PC-3 (cell line): ENCODE results near the gene MIEF1. TPM values are rescaled to one million over a fixed set of nuclear protein-coding genes. Genes with fewer than 3 reads are reported as not detected.

ENCODE experiments used
- ATAC-seq: fragments of 200-7000 bp; cut with Tn5 transposase; 2 replicates; pipeline ENCODE4 v1.9.1; 2020; ENCODE audit warnings: mild to moderate bottlenecking, moderate library complexity
- BruUV-seq: library from RNA; stranded (reverse); fragments of 400-500 nt; replicated peaks from 2 replicates; lab custom pipeline; 2021; lab: Mats Ljungman, UMichigan
- CTCF ChIA-PET: fragments of 300-600 bp; sonication (Branson Sonifier 250); formaldehyde crosslinking; loops from one replicate; lab custom pipeline; 2022; ENCODE audit warnings: antibody characterized with exemption; lab: Charles Lee
- POLR2A ChIA-PET: fragments of 300-600 bp; sonication (Branson Sonifier 250); formaldehyde crosslinking; loops from one replicate; lab custom pipeline; 2022; ENCODE audit warnings: antibody characterized with exemption; ENCODE audit not compliant: unreplicated experiment; lab: Charles Lee
- DNase-seq: peaks from one replicate; pipeline ENCODE4 v3.0.0-alpha.2; 2015
- H2AFZ ChIP-seq: fragments of 300-600 bp; sonication (generic); 2 replicates; pipeline ENCODE4 v1.6.0; 2016; ENCODE audit warnings: antibody characterized with exemption, low read length
- H3F3A ChIP-seq: fragments of 300-600 bp; sonication (generic); one replicate; pipeline ENCODE4 v1.6.0; 2017; ENCODE audit warnings: antibody characterized with exemption, low read length, control low read depth, mild to moderate bottlenecking; ENCODE audit not compliant: unreplicated experiment
- H3K27ac ChIP-seq: fragments of 300-600 bp; sonication (generic); 2 replicates; pipeline ENCODE4 v1.5.1; 2016; ENCODE audit warnings: mild to moderate bottlenecking, low read length
- H3K27me3 ChIP-seq: fragments of 300-600 bp; sonication (generic); 2 replicates; pipeline ENCODE4 v1.6.1; 2016; ENCODE audit warnings: low read length, mixed read lengths
- H3K36me3 ChIP-seq: fragments of 300-600 bp; sonication (generic); 2 replicates; pipeline ENCODE4 v1.6.1; 2016; ENCODE audit warnings: low read depth, mixed run types, low read length, mixed read lengths
- H3K4me1 ChIP-seq: fragments of 300-600 bp; sonication (generic); 2 replicates; pipeline ENCODE4 v1.5.1; 2016; ENCODE audit warnings: low read length; ENCODE audit not compliant: insufficient read depth
- H3K4me2 ChIP-seq: fragments of 300-600 bp; sonication (generic); 2 replicates; pipeline ENCODE4 v1.6.0; 2016; ENCODE audit warnings: low read length
- H3K4me3 ChIP-seq: fragments of 300-600 bp; sonication (generic); 2 replicates; pipeline ENCODE4 v1.5.1; 2016; ENCODE audit warnings: mild to moderate bottlenecking, low read length, mixed read lengths
- H3K79me2 ChIP-seq: fragments of 300-600 bp; sonication (generic); 2 replicates; pipeline ENCODE4 v1.6.1; 2017; ENCODE audit warnings: low read length, mixed read lengths
- H3K9ac ChIP-seq: fragments of 300-600 bp; sonication (generic); 2 replicates; pipeline ENCODE4 v1.6.0; 2016; ENCODE audit warnings: mild to moderate bottlenecking, low read length
- H3K9me2 ChIP-seq: fragments of 300-600 bp; sonication (generic); replicated peaks from 2 replicates; pipeline ENCODE4 v1.6.1; 2016; ENCODE audit warnings: mixed run types, low read length, mixed read lengths
- H3K9me3 ChIP-seq: fragments of 300-600 bp; sonication (generic); 2 replicates; pipeline ENCODE4 v1.6.1; 2016; ENCODE audit warnings: low read length, mixed read lengths
- H4K20me1 ChIP-seq: fragments of 300-600 bp; sonication (generic); 2 replicates; pipeline ENCODE4 v1.6.1; 2016; ENCODE audit warnings: low read length, mixed read lengths
- EZH2 ChIP-seq: fragments of 300-600 bp; sonication (generic); IDR thresholded peaks from one replicate; pipeline ENCODE4 v1.6.1; 2017; ENCODE audit warnings: antibody characterized with exemption, mild to moderate bottlenecking, low read length; ENCODE audit not compliant: unreplicated experiment
- EZH2phosphoT487 ChIP-seq: fragments of 300-600 bp; sonication (generic); IDR thresholded peaks from 2 replicates; pipeline ENCODE4 v1.6.1; 2018; ENCODE audit warnings: mild to moderate bottlenecking, antibody characterized with exemption, low read length, borderline replicate concordance
- intact Hi-C: fragments of 100-400 bp; cut with micrococcal nuclease; formaldehyde crosslinking; loops from 2 replicates; pipeline ENCODE4 v1.9.0; 2023
- total RNA-seq: library from RNA; depleted of rRNA; stranded (reverse); fragments of >200 nt; gene quantifications from 2 replicates; pipeline ENCODE4 v1.2.3, GENCODE V29; 2014
- TF ChIP-seq, protein P1 (sequence below): fragments of 300-600 bp; sonication (generic); conservative IDR thresholded peaks from 2 replicates; pipeline ENCODE4 v1.5.1; 2017; ENCODE audit warnings: antibody characterized with exemption, low read depth, mild to moderate bottlenecking, low read length

The MIEF1 gene
- total RNA-seq, 1 experiment from 2014 or later, result 23.2 TPM

DNA sequence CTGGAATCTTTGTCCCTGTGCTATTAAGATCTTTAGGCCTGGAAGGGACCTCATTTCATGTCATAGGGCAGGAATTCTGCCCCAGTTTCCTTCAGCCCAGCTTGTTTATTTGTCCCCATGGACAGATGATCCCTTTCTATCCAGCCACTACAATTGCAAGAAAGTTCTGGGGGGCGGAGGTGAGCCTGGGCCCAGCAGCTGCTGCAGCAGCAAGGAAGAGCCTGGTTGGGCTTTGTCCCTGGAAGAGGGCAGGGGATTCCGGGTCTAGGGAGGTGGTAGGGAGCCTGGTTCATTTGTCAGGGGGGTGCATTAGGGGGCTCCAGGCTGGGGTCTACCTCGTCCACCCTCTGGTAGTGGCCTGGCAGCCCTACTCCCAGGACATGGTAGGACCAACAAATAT, 52.1 kb downstream of the MIEF1 start:
- no peak for ATAC-seq
- BruUV-seq, result no TSS peak
- Histone ChIP-seq H3K4me2 (no peak overlapping the region), H3K79me2 (no peaks in the 10 kb centered on the region), H3K27ac (no peak overlapping the region), H3K9me3 (no peaks in the 10 kb centered on the region), H3K36me3 (no peaks in the 10 kb centered on the region), H3F3A (no peaks in the 10 kb centered on the region), H3K9ac (no peak overlapping the region), H3K9me2 (no peaks in the 10 kb centered on the region), H4K20me1 (no peaks in the 10 kb centered on the region), H2AFZ (no peak overlapping the region), H3K4me1 (0 out of 2 replicates have a peak, but pooled peaks cover under 1% of the 10 kb centered on the region), H3K4me3 (no peak overlapping the region), H3K27me3 (peaks cover 32% of the 10 kb centered on the region)
- ChIA-PET POLR2A (no interaction called here), CTCF (no interaction called here)
- DNase-seq, result no peak
- intact Hi-C loops, result no loop called here
- TF ChIP-seq, protein P1, sequence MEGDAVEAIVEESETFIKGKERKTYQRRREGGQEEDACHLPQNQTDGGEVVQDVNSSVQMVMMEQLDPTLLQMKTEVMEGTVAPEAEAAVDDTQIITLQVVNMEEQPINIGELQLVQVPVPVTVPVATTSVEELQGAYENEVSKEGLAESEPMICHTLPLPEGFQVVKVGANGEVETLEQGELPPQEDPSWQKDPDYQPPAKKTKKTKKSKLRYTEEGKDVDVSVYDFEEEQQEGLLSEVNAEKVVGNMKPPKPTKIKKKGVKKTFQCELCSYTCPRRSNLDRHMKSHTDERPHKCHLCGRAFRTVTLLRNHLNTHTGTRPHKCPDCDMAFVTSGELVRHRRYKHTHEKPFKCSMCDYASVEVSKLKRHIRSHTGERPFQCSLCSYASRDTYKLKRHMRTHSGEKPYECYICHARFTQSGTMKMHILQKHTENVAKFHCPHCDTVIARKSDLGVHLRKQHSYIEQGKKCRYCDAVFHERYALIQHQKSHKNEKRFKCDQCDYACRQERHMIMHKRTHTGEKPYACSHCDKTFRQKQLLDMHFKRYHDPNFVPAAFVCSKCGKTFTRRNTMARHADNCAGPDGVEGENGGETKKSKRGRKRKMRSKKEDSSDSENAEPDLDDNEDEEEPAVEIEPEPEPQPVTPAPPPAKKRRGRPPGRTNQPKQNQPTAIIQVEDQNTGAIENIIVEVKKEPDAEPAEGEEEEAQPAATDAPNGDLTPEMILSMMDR, result no peak
- TF ChIP-seq EZH2 (no peak), EZH2phosphoT487 (no peak)

DNA sequence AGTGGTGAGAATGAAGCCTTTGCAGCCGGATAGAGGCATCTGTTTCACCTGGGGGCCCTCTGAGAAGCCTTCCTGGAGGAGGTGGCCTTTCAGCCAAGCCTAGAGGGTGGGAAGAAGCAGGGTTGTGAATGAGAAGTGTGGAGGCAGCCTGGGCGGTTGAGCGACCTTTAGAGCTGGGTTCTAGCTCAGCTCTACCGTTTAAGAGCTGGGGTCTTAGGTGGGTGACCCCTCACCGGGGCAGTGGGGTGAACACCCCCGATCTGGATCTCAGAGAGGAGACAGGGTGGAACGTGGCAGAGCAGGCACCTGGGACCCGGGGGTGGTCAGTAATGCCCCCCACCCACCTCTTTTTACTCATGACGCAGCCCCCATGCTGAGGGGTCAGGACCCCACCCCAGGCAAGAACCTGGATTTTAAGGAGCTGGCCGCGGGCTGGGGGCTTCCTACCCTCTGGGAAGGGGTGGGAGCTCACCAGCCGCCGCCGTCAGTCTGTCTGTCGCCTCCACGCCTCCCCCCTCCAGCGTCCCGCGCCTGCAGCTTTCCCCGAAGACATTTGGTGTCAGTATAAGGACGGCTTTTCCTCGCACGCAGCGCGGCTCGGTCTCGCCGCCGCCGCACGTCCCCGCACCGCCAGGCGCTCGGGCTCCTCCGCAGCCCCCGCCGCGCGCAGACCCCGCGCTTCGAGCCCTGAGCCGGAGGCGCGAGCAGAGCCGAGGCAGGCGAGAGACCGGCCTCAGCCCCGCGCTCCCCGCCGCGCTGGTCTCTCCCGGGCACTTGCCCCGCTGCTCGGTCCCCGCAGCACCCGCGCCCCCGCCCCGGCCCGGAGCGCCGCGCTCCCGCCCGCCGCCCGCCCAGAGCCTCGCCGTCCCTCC, 55.1 kb downstream of the MIEF1 start:
- Histone ChIP-seq H3K79me2 (no peaks in the 10 kb centered on the region), H3K27me3 (peaks cover 21% of the 10 kb centered on the region), H4K20me1 (no peaks in the 10 kb centered on the region), H3K4me1 (peaks cover 7% of the 10 kb centered on the region; the same call in 1 of the 2 replicates), H3F3A (no peaks in the 10 kb centered on the region), H3K4me2 (no peak overlapping the region), H3K4me3 (no peak overlapping the region), H3K9ac (no peak overlapping the region), H2AFZ (no peak overlapping the region), H3K36me3 (no peaks in the 10 kb centered on the region), H3K9me3 (no peaks in the 10 kb centered on the region), H3K9me2 (no peaks in the 10 kb centered on the region), H3K27ac (no peak overlapping the region)
- DNase-seq (no peak), ATAC-seq (peak; percentile 22; the same call in 1 of the 2 replicates)
- TF ChIP-seq EZH2 (peak; percentile 42), EZH2phosphoT487 (no peak)
- TF ChIP-seq, protein P1, result no peak
- CTCF ChIA-PET, result no interaction called here
- intact Hi-C loops, result no loop called here
- POLR2A ChIA-PET, result no interaction called here
- BruUV-seq, result no TSS peak

DNA sequence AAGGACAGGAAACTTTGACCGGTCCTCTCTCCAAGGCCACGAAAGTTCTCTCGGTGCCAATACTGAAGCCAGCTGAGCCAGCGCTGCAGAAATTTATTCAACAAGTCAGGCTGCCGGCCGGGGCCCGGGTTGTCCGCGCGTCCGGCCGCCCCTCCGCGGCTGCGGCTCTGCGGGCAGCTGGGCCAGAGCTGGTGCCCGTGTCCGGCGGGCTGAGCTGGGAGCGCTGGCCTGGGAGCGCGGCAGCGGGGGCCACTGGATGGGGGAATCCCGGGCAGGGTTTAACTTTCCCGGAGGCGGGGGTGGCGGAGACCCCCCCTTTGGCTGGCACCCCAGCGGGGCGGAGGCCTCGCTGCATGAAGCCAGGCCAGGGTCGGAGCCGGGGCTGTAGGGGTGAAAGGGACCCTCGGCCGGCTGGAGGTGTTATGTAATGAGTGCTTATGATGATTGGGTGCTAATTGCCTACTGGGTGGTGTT, 56.2 kb downstream of the MIEF1 start:
- no peak overlapping the region for H2AFZ ChIP-seq
- CTCF ChIA-PET, result no interaction called here
- no peaks in the 10 kb centered on the region for H3F3A ChIP-seq
- H3K36me3 ChIP-seq, result no peaks in the 10 kb centered on the region
- POLR2A ChIA-PET, result no interaction called here
- no peak overlapping the region for H3K27ac ChIP-seq
- no peaks in the 10 kb centered on the region for H3K79me2 ChIP-seq
- no TSS peak for BruUV-seq
- H3K4me3 ChIP-seq, result no peak overlapping the region
- peaks cover 7% of the 10 kb centered on the region; the same call in 1 of the 2 replicates for H3K4me1 ChIP-seq
- no peak overlapping the region for H3K9ac ChIP-seq
- intact Hi-C loops, result no loop called here
- no peak for ATAC-seq
- no peaks in the 10 kb centered on the region for H3K9me2 ChIP-seq
- no peak overlapping the region for H3K4me2 ChIP-seq
- H4K20me1 ChIP-seq, result no peaks in the 10 kb centered on the region
- DNase-seq, result no peak
- H3K27me3 ChIP-seq, result peaks cover 21% of the 10 kb centered on the region
- TF ChIP-seq EZH2, result no peak
- TF ChIP-seq EZH2phosphoT487, result peak; percentile 23; the same call in 1 of the 2 replicates
- H3K9me3 ChIP-seq, result no peaks in the 10 kb centered on the region
